ENCODE results near the gene PUS1.

The PUS1 gene

GRCh38 chr12:131905630-131906091 is 23.4 kb upstream of the PUS1 start:
- H3K4me3 ChIP-seq, result no peak overlapping the region
- H3K27ac ChIP-seq, result no peak overlapping the region
- H3K9ac ChIP-seq (ENCODE audit: insufficient read length), result no peak overlapping the region
- DNase-seq (ENCODE audit: low read depth, low spot score), result no peak
- H3K36me3 ChIP-seq (ENCODE audit: insufficient read depth, low read length), result peaks cover 10% of the 10 kb centered on the region; the same call in 1 of the 2 replicates
- no peak for TF ChIP-seq EZH2 (IDR thresholded peaks at IDR 0.05)
- no peak for TF ChIP-seq POLR2AphosphoS5 (IDR thresholded peaks at IDR 0.05; ENCODE audit: borderline replicate concordance, low read depth, low read length)
- TF ChIP-seq FOXP2 (optimal IDR thresholded peaks at IDR 0.05; ENCODE audit: control extremely low read depth, extremely low read length, insufficient read depth), result no peak
- H3K9me3 ChIP-seq (ENCODE audit: low read depth, low read length), result no peaks in the 10 kb centered on the region

GRCh38 chr12:131907379-131908091 is 21.5 kb upstream of the PUS1 start:
- H3K27ac ChIP-seq, result no peak overlapping the region
- no peaks in the 10 kb centered on the region for H3K9me3 ChIP-seq (ENCODE audit: low read depth, low read length)
- H3K36me3 ChIP-seq (ENCODE audit: insufficient read depth, low read length), result peaks cover 27% of the 10 kb centered on the region
- H3K9ac ChIP-seq (ENCODE audit: insufficient read length), result no peak overlapping the region
- TF ChIP-seq POLR2AphosphoS5 (IDR thresholded peaks at IDR 0.05; ENCODE audit: borderline replicate concordance, low read depth, low read length), result no peak
- TF ChIP-seq EZH2 (IDR thresholded peaks at IDR 0.05), result no peak
- no peak for TF ChIP-seq FOXP2 (optimal IDR thresholded peaks at IDR 0.05; ENCODE audit: control extremely low read depth, extremely low read length, insufficient read depth)
- H3K4me3 ChIP-seq, result no peak overlapping the region
- no peak for DNase-seq (ENCODE audit: low read depth, low spot score)

- Histone ChIP-seq H3K27ac (no peak overlapping the region), H3K9ac (ENCODE audit: insufficient read length) (no peak overlapping the region), H3K36me3 (ENCODE audit: insufficient read depth, low read length) (peaks cover 30% of the 10 kb centered on the region), H3K9me3 (ENCODE audit: low read depth, low read length) (no peaks in the 10 kb centered on the region), H3K4me3 (no peak overlapping the region)
- no peak for DNase-seq (ENCODE audit: low read depth, low spot score)
- no peak for TF ChIP-seq POLR2AphosphoS5 (IDR thresholded peaks at IDR 0.05; ENCODE audit: borderline replicate concordance, low read depth, low read length)
- TF ChIP-seq EZH2 (IDR thresholded peaks at IDR 0.05), result no peak
- TF ChIP-seq FOXP2 (optimal IDR thresholded peaks at IDR 0.05; ENCODE audit: control extremely low read depth, extremely low read length, insufficient read depth), result no peak
Observed at GRCh38 chr12:131908092-131909080, 20.7 kb upstream of the PUS1 start.

GRCh38 chr12:131909081-131909751 is 19.9 kb upstream of the PUS1 start:
- H3K9ac ChIP-seq (ENCODE audit: insufficient read length), result no peak overlapping the region
- H3K36me3 ChIP-seq (ENCODE audit: insufficient read depth, low read length), result peaks cover 36% of the 10 kb centered on the region
- TF ChIP-seq EZH2 (IDR thresholded peaks at IDR 0.05), result no peak
- no peak for TF ChIP-seq FOXP2 (optimal IDR thresholded peaks at IDR 0.05; ENCODE audit: control extremely low read depth, extremely low read length, insufficient read depth)
- no peak for TF ChIP-seq POLR2AphosphoS5 (IDR thresholded peaks at IDR 0.05; ENCODE audit: borderline replicate concordance, low read depth, low read length)

GRCh38 chr12:131909752-131910219 is 19.3 kb upstream of the PUS1 start:
- H3K36me3 ChIP-seq (ENCODE audit: insufficient read depth, low read length), result peaks cover 41% of the 10 kb centered on the region
- H3K27ac ChIP-seq, result no peak overlapping the region
- H3K4me3 ChIP-seq, result no peak overlapping the region
- no peak overlapping the region for H3K9ac ChIP-seq (ENCODE audit: insufficient read length)
- DNase-seq (ENCODE audit: low read depth, low spot score), result no peak
- TF ChIP-seq POLR2AphosphoS5 (IDR thresholded peaks at IDR 0.05; ENCODE audit: borderline replicate concordance, low read depth, low read length) (no peak), FOXP2 (optimal IDR thresholded peaks at IDR 0.05; ENCODE audit: control extremely low read depth, extremely low read length, insufficient read depth) (no peak), EZH2 (IDR thresholded peaks at IDR 0.05) (no peak)
- H3K9me3 ChIP-seq (ENCODE audit: low read depth, low read length), result no peaks in the 10 kb centered on the region

More at GRCh38 chr12:131909081-131909751, 19.9 kb upstream of the PUS1 start:
- DNase-seq (ENCODE audit: low read depth, low spot score), result no peak
- H3K27ac ChIP-seq, result no peak overlapping the region
- no peak overlapping the region for H3K4me3 ChIP-seq
- H3K9me3 ChIP-seq (ENCODE audit: low read depth, low read length), result no peaks in the 10 kb centered on the region

- no peak for DNase-seq (ENCODE audit: low read depth, low spot score)
- H3K36me3 ChIP-seq (ENCODE audit: insufficient read depth, low read length), result peaks cover 48% of the 10 kb centered on the region
Observed at GRCh38 chr12:131910302-131911027, 18.6 kb upstream of the PUS1 start.

GRCh38 chr12:131911028-131911650 is 17.9 kb upstream of the PUS1 start:
- Histone ChIP-seq H3K27ac (no peak overlapping the region), H3K9me3 (ENCODE audit: low read depth, low read length) (no peaks in the 10 kb centered on the region), H3K9ac (ENCODE audit: insufficient read length) (no peak overlapping the region), H3K4me3 (no peak overlapping the region), H3K36me3 (ENCODE audit: insufficient read depth, low read length) (peaks cover 53% of the 10 kb centered on the region)
- no peak for DNase-seq (ENCODE audit: low read depth, low spot score)
- TF ChIP-seq EZH2 (IDR thresholded peaks at IDR 0.05) (no peak), FOXP2 (optimal IDR thresholded peaks at IDR 0.05; ENCODE audit: control extremely low read depth, extremely low read length, insufficient read depth) (no peak), POLR2AphosphoS5 (IDR thresholded peaks at IDR 0.05; ENCODE audit: borderline replicate concordance, low read depth, low read length) (no peak)

More at GRCh38 chr12:131910302-131911027, 18.6 kb upstream of the PUS1 start:
- H3K9me3 ChIP-seq (ENCODE audit: low read depth, low read length), result no peaks in the 10 kb centered on the region
- no peak overlapping the region for H3K9ac ChIP-seq (ENCODE audit: insufficient read length)
- H3K27ac ChIP-seq, result no peak overlapping the region
- H3K4me3 ChIP-seq, result no peak overlapping the region
- TF ChIP-seq EZH2 (IDR thresholded peaks at IDR 0.05) (no peak), POLR2AphosphoS5 (IDR thresholded peaks at IDR 0.05; ENCODE audit: borderline replicate concordance, low read depth, low read length) (no peak), FOXP2 (optimal IDR thresholded peaks at IDR 0.05; ENCODE audit: control extremely low read depth, extremely low read length, insufficient read depth) (no peak)

All from SK-N-MC (cell line).